ENCODE results near the gene MED22.

Gene MED22

DNA sequence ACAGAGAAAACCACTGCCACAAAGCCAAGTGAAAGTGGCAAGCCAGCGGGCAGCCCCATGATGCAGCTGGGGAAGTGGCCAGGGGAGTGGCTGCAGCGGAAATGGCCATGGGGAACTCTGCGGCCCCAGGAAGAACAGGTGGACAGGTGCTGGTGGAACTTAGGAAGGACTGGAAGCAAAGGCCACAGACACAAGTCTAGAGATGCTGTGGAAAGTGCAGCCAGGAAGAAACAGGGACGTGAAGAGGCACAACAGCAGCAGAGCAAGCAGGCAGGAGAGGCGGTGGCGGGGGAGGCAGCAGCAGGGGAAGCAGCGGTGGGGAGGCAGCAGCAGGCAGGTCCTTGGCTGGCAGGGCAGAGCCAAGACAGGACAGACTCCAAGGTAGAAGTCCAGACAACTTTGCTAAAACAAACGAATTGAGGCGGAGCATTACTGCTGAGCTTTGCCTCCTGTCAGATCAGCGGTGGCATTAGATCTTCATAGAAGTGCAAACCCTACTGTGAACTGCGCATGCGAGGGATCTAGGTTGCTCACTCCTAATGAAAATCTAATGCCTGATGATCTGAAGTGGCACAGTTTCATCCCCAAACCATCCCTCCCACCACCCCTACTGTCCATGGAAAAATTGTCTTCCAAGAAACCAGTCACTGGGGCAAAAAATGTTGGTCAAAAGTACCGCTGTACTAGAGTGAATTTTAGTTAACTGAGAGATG is 23.8 kb downstream of the MED22 start:
- H3K18ac ChIP-seq (ENCODE audit: low read length): peak overlapping the region; percentile 13
- no peak overlapping the region for H2AFZ ChIP-seq (ENCODE audit: low read length)
- no peak overlapping the region for H2BK5ac ChIP-seq (ENCODE audit: low read length)
- H3K4me3 ChIP-seq (ENCODE audit: low read length in 2 of 2): peak overlapping the region in 1 of 2 donors; percentile 23
- H3K4ac ChIP-seq (ENCODE audit: low read length): no peak overlapping the region
- no peak overlapping the region for H3K27ac ChIP-seq (replicated peaks; ENCODE audit: low read length)
- no peaks in the 10 kb centered on the region for H3K4me1 ChIP-seq (ENCODE audit: control insufficient read depth in 2 of 2, insufficient read depth in 1 of 2, low read depth in 1 of 2, low read length in 2 of 2)
- H2AK5ac ChIP-seq (ENCODE audit: low read depth, low read length): no peak overlapping the region
- H3K9me3 ChIP-seq (replicated peaks in 1 of 2; ENCODE audit: control insufficient read depth in 2 of 2, insufficient read depth in 1 of 2, low read depth in 1 of 2, low read length in 2 of 2): peaks cover 7 to 8% of the 10 kb centered on the region in 2 donors
- DNase-seq (ENCODE audit: low spot score): no peak
- no peak overlapping the region for H4K8ac ChIP-seq (ENCODE audit: low read depth, low read length)
- H3K9ac ChIP-seq (ENCODE audit: low read depth, low read length, poor library complexity): no peak overlapping the region
- no CpG with 5 or more reads among the region's 13 CpGs for WGBS, 2 donors (ENCODE audit: extremely low coverage in 2 of 2, insufficient read length in 2 of 2, insufficient replicate concordance in 1 of 2)
- H3K14ac ChIP-seq (ENCODE audit: low read length): no peak overlapping the region
- H3K36me3 ChIP-seq (replicated peaks in 1 of 2; ENCODE audit: control insufficient read depth in 2 of 2, insufficient read depth in 2 of 2, low read length in 2 of 2): no peaks in the 10 kb centered on the region
- H2BK12ac ChIP-seq (ENCODE audit: low read length): no peak overlapping the region
- no peak overlapping the region for H2BK120ac ChIP-seq (ENCODE audit: low read depth, low read length)
- H3K79me1 ChIP-seq (ENCODE audit: low read depth, low read length): no peaks in the 10 kb centered on the region
- no peak overlapping the region for H3K4me2 ChIP-seq (ENCODE audit: insufficient read depth, low read length, poor library complexity, severe bottlenecking)
- peak overlapping the region; percentile 46 for H3K23ac ChIP-seq (ENCODE audit: low read depth, low read length, poor library complexity)
- no peak overlapping the region for H2BK15ac ChIP-seq (ENCODE audit: low read length)
- H3K27me3 ChIP-seq (ENCODE audit: control insufficient read depth in 3 of 3, insufficient read depth in 3 of 3, low read depth in 1 of 3, low read length in 3 of 3): no peaks in the 10 kb centered on the region
- no peak overlapping the region for H4K91ac ChIP-seq (ENCODE audit: low read depth, low read length, poor library complexity)

- Histone ChIP-seq H2AK5ac (ENCODE audit: low read depth, low read length) (no peak overlapping the region), H3K18ac (ENCODE audit: low read length) (no peak overlapping the region), H3K27me3 (ENCODE audit: control insufficient read depth in 3 of 3, insufficient read depth in 3 of 3, low read depth in 1 of 3, low read length in 3 of 3) (no peaks in the 10 kb centered on the region), H3K14ac (ENCODE audit: low read length) (no peak overlapping the region), H4K91ac (ENCODE audit: low read depth, low read length, poor library complexity) (no peak overlapping the region), H3K27ac (replicated peaks; ENCODE audit: low read length) (no peak overlapping the region), H3K79me1 (ENCODE audit: low read depth, low read length) (no peaks in the 10 kb centered on the region), H2BK120ac (ENCODE audit: low read depth, low read length) (no peak overlapping the region), H3K9me3 (replicated peaks in 1 of 2; ENCODE audit: control insufficient read depth in 2 of 2, insufficient read depth in 1 of 2, low read depth in 1 of 2, low read length in 2 of 2) (peaks cover 7 to 8% of the 10 kb centered on the region in 2 donors), H2AFZ (ENCODE audit: low read length) (no peak overlapping the region), H3K9ac (ENCODE audit: low read depth, low read length, poor library complexity) (no peak overlapping the region), H4K8ac (ENCODE audit: low read depth, low read length) (no peak overlapping the region), H3K4me2 (ENCODE audit: insufficient read depth, low read length, poor library complexity, severe bottlenecking) (no peak overlapping the region), H2BK15ac (ENCODE audit: low read length) (no peak overlapping the region), H3K23ac (ENCODE audit: low read depth, low read length, poor library complexity) (no peak overlapping the region), H3K4me1 (ENCODE audit: control insufficient read depth in 2 of 2, insufficient read depth in 1 of 2, low read depth in 1 of 2, low read length in 2 of 2) (no peaks in the 10 kb centered on the region), H3K4ac (ENCODE audit: low read length) (no peak overlapping the region), H2BK12ac (ENCODE audit: low read length) (no peak overlapping the region), H3K4me3 (ENCODE audit: low read length in 2 of 2) (no peak overlapping the region), H3K36me3 (replicated peaks in 1 of 2; ENCODE audit: control insufficient read depth in 2 of 2, insufficient read depth in 2 of 2, low read length in 2 of 2) (no peaks in the 10 kb centered on the region), H2BK5ac (ENCODE audit: low read length) (no peak overlapping the region)
- no peak for DNase-seq (ENCODE audit: low spot score)
- no CpG with 5 or more reads among the region's 10 CpGs for WGBS, 2 donors (ENCODE audit: extremely low coverage in 2 of 2, insufficient read length in 2 of 2, insufficient replicate concordance in 1 of 2)
These were observed 24.7 kb downstream of the MED22 start for GRCh38 chr9:133323211-133323610.

- no peak overlapping the region for H2BK120ac ChIP-seq (ENCODE audit: low read depth, low read length)
- no peak overlapping the region for H4K8ac ChIP-seq (ENCODE audit: low read depth, low read length)
- peak overlapping the region; percentile 61 for H2AK5ac ChIP-seq (ENCODE audit: low read depth, low read length)
- H2BK15ac ChIP-seq (ENCODE audit: low read length): no peak overlapping the region
- H3K9ac ChIP-seq (ENCODE audit: low read depth, low read length, poor library complexity): peak overlapping the region; percentile 63
- H3K4me1 ChIP-seq (ENCODE audit: control insufficient read depth in 2 of 2, insufficient read depth in 1 of 2, low read depth in 1 of 2, low read length in 2 of 2): no peaks in the 10 kb centered on the region
- H3K9me3 ChIP-seq (replicated peaks in 1 of 2; ENCODE audit: control insufficient read depth in 2 of 2, insufficient read depth in 1 of 2, low read depth in 1 of 2, low read length in 2 of 2): peaks cover 6 to 8% of the 10 kb centered on the region in 2 donors
- H3K36me3 ChIP-seq (replicated peaks in 1 of 2; ENCODE audit: control insufficient read depth in 2 of 2, insufficient read depth in 2 of 2, low read length in 2 of 2): no peaks in the 10 kb centered on the region
- no peak overlapping the region for H3K14ac ChIP-seq (ENCODE audit: low read length)
- H2BK12ac ChIP-seq (ENCODE audit: low read length): no peak overlapping the region
- no CpG with 5 or more reads among the region's 14 CpGs for WGBS, 2 donors (ENCODE audit: extremely low coverage in 2 of 2, insufficient read length in 2 of 2, insufficient replicate concordance in 1 of 2)
- H3K4me2 ChIP-seq (ENCODE audit: insufficient read depth, low read length, poor library complexity, severe bottlenecking): no peak overlapping the region
- no peaks in the 10 kb centered on the region for H3K79me1 ChIP-seq (ENCODE audit: low read depth, low read length)
- H3K27ac ChIP-seq (replicated peaks; ENCODE audit: low read length): no peak overlapping the region
- no peaks in the 10 kb centered on the region for H3K27me3 ChIP-seq (ENCODE audit: control insufficient read depth in 3 of 3, insufficient read depth in 3 of 3, low read depth in 1 of 3, low read length in 3 of 3)
- no peak overlapping the region for H3K23ac ChIP-seq (ENCODE audit: low read depth, low read length, poor library complexity)
- no peak for DNase-seq (ENCODE audit: low spot score)
- no peak overlapping the region for H2BK5ac ChIP-seq (ENCODE audit: low read length)
- H3K4ac ChIP-seq (ENCODE audit: low read length): no peak overlapping the region
- H2AFZ ChIP-seq (ENCODE audit: low read length): no peak overlapping the region
- peak overlapping the region in 1 of 2 donors; percentile 58 for H3K4me3 ChIP-seq (ENCODE audit: low read length in 2 of 2)
- no peak overlapping the region for H4K91ac ChIP-seq (ENCODE audit: low read depth, low read length, poor library complexity)
- H3K18ac ChIP-seq (ENCODE audit: low read length): peak overlapping the region; percentile 57
These were observed 25.2 kb downstream of the MED22 start for GRCh38 chr9:133322701-133323100.

GRCh38 chr9:133321411-133321935 is 26.5 kb downstream of the MED22 start:
- H3K18ac ChIP-seq (ENCODE audit: low read length): no peak overlapping the region
- H2AK5ac ChIP-seq (ENCODE audit: low read depth, low read length): no peak overlapping the region
- no peak for DNase-seq (ENCODE audit: low spot score)
- no peaks in the 10 kb centered on the region for H3K4me1 ChIP-seq (ENCODE audit: control insufficient read depth in 2 of 2, insufficient read depth in 1 of 2, low read depth in 1 of 2, low read length in 2 of 2)
- H3K36me3 ChIP-seq (replicated peaks in 1 of 2; ENCODE audit: control insufficient read depth in 2 of 2, insufficient read depth in 2 of 2, low read length in 2 of 2): no peaks in the 10 kb centered on the region
- no peaks in the 10 kb centered on the region for H3K27me3 ChIP-seq (ENCODE audit: control insufficient read depth in 3 of 3, insufficient read depth in 3 of 3, low read depth in 1 of 3, low read length in 3 of 3)
- H2BK15ac ChIP-seq (ENCODE audit: low read length): no peak overlapping the region
- no CpG with 5 or more reads among the region's 13 CpGs for WGBS, 2 donors (ENCODE audit: extremely low coverage in 2 of 2, insufficient read length in 2 of 2, insufficient replicate concordance in 1 of 2)
- H3K9me3 ChIP-seq (replicated peaks in 1 of 2; ENCODE audit: control insufficient read depth in 2 of 2, insufficient read depth in 1 of 2, low read depth in 1 of 2, low read length in 2 of 2): peaks cover 6 to 8% of the 10 kb centered on the region in 2 donors
- no peak overlapping the region for H3K4me3 ChIP-seq (ENCODE audit: low read length in 2 of 2)
- no peak overlapping the region for H2AFZ ChIP-seq (ENCODE audit: low read length)
- H2BK12ac ChIP-seq (ENCODE audit: low read length): no peak overlapping the region
- no peak overlapping the region for H4K91ac ChIP-seq (ENCODE audit: low read depth, low read length, poor library complexity)
- H2BK120ac ChIP-seq (ENCODE audit: low read depth, low read length): no peak overlapping the region
- no peak overlapping the region for H3K27ac ChIP-seq (replicated peaks; ENCODE audit: low read length)
- no peak overlapping the region for H2BK5ac ChIP-seq (ENCODE audit: low read length)
- no peak overlapping the region for H3K4me2 ChIP-seq (ENCODE audit: insufficient read depth, low read length, poor library complexity, severe bottlenecking)
- no peak overlapping the region for H3K9ac ChIP-seq (ENCODE audit: low read depth, low read length, poor library complexity)
- no peak overlapping the region for H3K14ac ChIP-seq (ENCODE audit: low read length)
- H3K4ac ChIP-seq (ENCODE audit: low read length): no peak overlapping the region
- peak overlapping the region; percentile 25 for H3K23ac ChIP-seq (ENCODE audit: low read depth, low read length, poor library complexity)
- H4K8ac ChIP-seq (ENCODE audit: low read depth, low read length): no peak overlapping the region
- no peaks in the 10 kb centered on the region for H3K79me1 ChIP-seq (ENCODE audit: low read depth, low read length)
